GM12878 (cell line): ENCODE measurements around the gene LSM14A.

Experiments used
- HDAC2 ChIP-seq: fragments of 200-600 bp; sonication (generic); IDR thresholded peaks from 2 replicates; pipeline ENCODE4 v1.6.1; 2017
- MXI1 ChIP-seq: fragments of 150-350 bp; IDR thresholded peaks from 2 replicates; pipeline ENCODE4 v1.6.1; 2011; ENCODE audit warnings: low read depth, mild to moderate bottlenecking, inconsistent platforms, low read length, improper control_type of control experiment
- POLR2A ChIP-seq: IDR thresholded peaks from 2 replicates; pipeline ENCODE4 v1.6.1; 2011; ENCODE audit warnings: low read depth, mild to moderate bottlenecking, low read length
- RUNX3 ChIP-seq: IDR thresholded peaks from 2 replicates; pipeline ENCODE4 v1.6.1; 2012; ENCODE audit warnings: low read length, inconsistent platforms
- ZNF274 ChIP-seq: IDR thresholded peaks from one replicate; pipeline ENCODE4 v1.8.0; 2011; ENCODE audit not compliant: insufficient read length, insufficient read depth
- ZZZ3 ChIP-seq: IDR thresholded peaks from 2 replicates; pipeline ENCODE4 v1.6.1; 2011; ENCODE audit warnings: low read depth; ENCODE audit not compliant: control insufficient read depth, insufficient read length
- TF ChIP-seq, protein P1 (sequence below): IDR thresholded peaks from 2 replicates; pipeline ENCODE4 v1.6.1; 2012; ENCODE audit warnings: mild to moderate bottlenecking, low read depth, low read length
- TF ChIP-seq, protein P2 (sequence below): fragments of 450-650 bp; IDR thresholded peaks from 2 replicates; pipeline ENCODE4 v1.6.1; 2017; ENCODE audit warnings: mild to moderate bottlenecking
- TF ChIP-seq, protein P3 (sequence below): fragments of 450-650 bp; formaldehyde crosslinking; IDR thresholded peaks from 2 replicates; pipeline ENCODE4 v1.5.0; 2022; ENCODE audit warnings: mild to moderate bottlenecking, missing genetic modification characterization
- TF ChIP-seq, protein P4 (sequence below), 3 experiments: IDR thresholded peaks in 2 of 3; conservative IDR thresholded peaks in 1 of 3; 2 replicates each; pipeline ENCODE4 v1.5.1; 2011; ENCODE audit warnings: low read depth in 3 of 3, low read length in 3 of 3, mild to moderate bottlenecking in 3 of 3, control low read depth in 2 of 3, moderate library complexity in 2 of 3, inconsistent platforms in 1 of 3, mixed read lengths in 1 of 3; ENCODE audit not compliant: control insufficient read depth in 2 of 3, insufficient read depth in 1 of 3; ENCODE audit errors: extremely low read depth in 1 of 3

DNA sequence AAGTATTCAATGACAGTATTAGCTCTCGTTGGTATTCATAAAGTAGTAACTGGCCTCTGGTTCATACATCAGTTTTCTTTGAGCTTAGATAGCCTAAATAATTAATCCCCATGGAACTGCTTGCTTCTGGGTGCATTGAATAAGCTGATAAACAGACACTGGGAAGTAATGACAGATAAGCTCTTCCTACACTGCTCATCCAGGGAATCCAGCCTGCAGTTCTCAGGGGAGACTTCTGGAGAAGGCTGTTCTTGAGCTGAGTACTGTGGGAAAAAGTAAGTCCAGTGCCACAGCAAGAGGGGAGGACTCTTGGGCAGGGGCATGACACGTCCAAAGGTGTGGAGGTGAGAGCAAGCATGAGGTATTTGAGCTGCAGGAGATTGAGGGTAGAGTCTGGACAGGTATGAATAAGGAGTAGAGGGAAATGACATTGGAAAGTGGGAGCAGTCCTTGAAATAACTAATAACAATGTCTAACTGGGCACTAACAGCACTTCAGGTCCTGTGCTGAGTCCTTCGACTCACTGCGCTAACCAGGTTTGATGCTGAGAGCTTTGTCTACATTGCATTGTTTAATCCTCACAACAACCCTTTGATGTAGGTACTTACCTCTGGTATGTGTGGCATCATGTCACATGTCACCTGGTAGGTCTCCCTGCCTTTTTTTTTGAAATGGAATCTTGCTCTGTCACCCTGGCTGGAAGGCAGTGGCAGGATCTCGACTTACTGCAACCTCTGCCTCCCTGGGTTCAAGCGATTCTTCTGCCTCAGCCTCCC lies 89.2 kb downstream of the LSM14A start:
- no peak for TF ChIP-seq POLR2A
- no peak for TF ChIP-seq ZZZ3
- TF ChIP-seq, protein P1, sequence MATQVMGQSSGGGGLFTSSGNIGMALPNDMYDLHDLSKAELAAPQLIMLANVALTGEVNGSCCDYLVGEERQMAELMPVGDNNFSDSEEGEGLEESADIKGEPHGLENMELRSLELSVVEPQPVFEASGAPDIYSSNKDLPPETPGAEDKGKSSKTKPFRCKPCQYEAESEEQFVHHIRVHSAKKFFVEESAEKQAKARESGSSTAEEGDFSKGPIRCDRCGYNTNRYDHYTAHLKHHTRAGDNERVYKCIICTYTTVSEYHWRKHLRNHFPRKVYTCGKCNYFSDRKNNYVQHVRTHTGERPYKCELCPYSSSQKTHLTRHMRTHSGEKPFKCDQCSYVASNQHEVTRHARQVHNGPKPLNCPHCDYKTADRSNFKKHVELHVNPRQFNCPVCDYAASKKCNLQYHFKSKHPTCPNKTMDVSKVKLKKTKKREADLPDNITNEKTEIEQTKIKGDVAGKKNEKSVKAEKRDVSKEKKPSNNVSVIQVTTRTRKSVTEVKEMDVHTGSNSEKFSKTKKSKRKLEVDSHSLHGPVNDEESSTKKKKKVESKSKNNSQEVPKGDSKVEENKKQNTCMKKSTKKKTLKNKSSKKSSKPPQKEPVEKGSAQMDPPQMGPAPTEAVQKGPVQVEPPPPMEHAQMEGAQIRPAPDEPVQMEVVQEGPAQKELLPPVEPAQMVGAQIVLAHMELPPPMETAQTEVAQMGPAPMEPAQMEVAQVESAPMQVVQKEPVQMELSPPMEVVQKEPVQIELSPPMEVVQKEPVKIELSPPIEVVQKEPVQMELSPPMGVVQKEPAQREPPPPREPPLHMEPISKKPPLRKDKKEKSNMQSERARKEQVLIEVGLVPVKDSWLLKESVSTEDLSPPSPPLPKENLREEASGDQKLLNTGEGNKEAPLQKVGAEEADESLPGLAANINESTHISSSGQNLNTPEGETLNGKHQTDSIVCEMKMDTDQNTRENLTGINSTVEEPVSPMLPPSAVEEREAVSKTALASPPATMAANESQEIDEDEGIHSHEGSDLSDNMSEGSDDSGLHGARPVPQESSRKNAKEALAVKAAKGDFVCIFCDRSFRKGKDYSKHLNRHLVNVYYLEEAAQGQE, result no peak
- TF ChIP-seq, protein P2, sequence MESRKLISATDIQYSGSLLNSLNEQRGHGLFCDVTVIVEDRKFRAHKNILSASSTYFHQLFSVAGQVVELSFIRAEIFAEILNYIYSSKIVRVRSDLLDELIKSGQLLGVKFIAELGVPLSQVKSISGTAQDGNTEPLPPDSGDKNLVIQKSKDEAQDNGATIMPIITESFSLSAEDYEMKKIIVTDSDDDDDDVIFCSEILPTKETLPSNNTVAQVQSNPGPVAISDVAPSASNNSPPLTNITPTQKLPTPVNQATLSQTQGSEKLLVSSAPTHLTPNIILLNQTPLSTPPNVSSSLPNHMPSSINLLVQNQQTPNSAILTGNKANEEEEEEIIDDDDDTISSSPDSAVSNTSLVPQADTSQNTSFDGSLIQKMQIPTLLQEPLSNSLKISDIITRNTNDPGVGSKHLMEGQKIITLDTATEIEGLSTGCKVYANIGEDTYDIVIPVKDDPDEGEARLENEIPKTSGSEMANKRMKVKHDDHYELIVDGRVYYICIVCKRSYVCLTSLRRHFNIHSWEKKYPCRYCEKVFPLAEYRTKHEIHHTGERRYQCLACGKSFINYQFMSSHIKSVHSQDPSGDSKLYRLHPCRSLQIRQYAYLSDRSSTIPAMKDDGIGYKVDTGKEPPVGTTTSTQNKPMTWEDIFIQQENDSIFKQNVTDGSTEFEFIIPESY, result no peak
- TF ChIP-seq, protein P3, sequence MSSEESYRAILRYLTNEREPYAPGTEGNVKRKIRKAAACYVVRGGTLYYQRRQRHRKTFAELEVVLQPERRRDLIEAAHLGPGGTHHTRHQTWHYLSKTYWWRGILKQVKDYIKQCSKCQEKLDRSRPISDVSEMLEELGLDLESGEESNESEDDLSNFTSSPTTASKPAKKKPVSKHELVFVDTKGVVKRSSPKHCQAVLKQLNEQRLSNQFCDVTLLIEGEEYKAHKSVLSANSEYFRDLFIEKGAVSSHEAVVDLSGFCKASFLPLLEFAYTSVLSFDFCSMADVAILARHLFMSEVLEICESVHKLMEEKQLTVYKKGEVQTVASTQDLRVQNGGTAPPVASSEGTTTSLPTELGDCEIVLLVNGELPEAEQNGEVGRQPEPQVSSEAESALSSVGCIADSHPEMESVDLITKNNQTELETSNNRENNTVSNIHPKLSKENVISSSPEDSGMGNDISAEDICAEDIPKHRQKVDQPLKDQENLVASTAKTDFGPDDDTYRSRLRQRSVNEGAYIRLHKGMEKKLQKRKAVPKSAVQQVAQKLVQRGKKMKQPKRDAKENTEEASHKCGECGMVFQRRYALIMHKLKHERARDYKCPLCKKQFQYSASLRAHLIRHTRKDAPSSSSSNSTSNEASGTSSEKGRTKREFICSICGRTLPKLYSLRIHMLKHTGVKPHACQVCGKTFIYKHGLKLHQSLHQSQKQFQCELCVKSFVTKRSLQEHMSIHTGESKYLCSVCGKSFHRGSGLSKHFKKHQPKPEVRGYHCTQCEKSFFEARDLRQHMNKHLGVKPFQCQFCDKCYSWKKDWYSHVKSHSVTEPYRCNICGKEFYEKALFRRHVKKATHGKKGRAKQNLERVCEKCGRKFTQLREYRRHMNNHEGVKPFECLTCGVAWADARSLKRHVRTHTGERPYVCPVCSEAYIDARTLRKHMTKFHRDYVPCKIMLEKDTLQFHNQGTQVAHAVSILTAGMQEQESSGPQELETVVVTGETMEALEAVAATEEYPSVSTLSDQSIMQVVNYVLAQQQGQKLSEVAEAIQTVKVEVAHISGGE, result no peak
- TF ChIP-seq ZNF274, result no peak
- no peak for TF ChIP-seq RUNX3
- no peak for TF ChIP-seq MXI1
- TF ChIP-seq, protein P4, sequence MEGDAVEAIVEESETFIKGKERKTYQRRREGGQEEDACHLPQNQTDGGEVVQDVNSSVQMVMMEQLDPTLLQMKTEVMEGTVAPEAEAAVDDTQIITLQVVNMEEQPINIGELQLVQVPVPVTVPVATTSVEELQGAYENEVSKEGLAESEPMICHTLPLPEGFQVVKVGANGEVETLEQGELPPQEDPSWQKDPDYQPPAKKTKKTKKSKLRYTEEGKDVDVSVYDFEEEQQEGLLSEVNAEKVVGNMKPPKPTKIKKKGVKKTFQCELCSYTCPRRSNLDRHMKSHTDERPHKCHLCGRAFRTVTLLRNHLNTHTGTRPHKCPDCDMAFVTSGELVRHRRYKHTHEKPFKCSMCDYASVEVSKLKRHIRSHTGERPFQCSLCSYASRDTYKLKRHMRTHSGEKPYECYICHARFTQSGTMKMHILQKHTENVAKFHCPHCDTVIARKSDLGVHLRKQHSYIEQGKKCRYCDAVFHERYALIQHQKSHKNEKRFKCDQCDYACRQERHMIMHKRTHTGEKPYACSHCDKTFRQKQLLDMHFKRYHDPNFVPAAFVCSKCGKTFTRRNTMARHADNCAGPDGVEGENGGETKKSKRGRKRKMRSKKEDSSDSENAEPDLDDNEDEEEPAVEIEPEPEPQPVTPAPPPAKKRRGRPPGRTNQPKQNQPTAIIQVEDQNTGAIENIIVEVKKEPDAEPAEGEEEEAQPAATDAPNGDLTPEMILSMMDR (IDR thresholded peaks at IDR 0.05 in 2 of 3, conservative IDR thresholded peaks at IDR 0.05 in 1 of 3; ENCODE audit: control insufficient read depth in 2 of 3, extremely low read depth in 1 of 3, insufficient read depth in 1 of 3, low read depth in 3 of 3, low read length in 3 of 3), result no peak
- TF ChIP-seq HDAC2, result no peak
